Hepatocyte (in vitro differentiated cells): ENCODE measurements around the gene PYGM. TPM values are rescaled to one million over a fixed set of nuclear protein-coding genes. Genes with fewer than 3 reads are reported as not detected.

ENCODE experiments used
- DNase-seq: peaks from one replicate; pipeline ENCODE4 v3.0.0-alpha.2; 2016; ENCODE audit warnings: low spot score
- H2AFZ ChIP-seq: fragments of 200-600 bp; sonication (generic); 2 replicates; pipeline ENCODE4 v1.6.0; 2016; ENCODE audit warnings: antibody characterized with exemption, mild to moderate bottlenecking
- H3K27ac ChIP-seq: fragments of 200-600 bp; sonication (generic); 2 replicates; pipeline ENCODE4 v1.5.1; 2016; ENCODE audit warnings: mild to moderate bottlenecking
- H3K27me3 ChIP-seq: fragments of 200-600 bp; sonication (generic); 2 replicates; pipeline ENCODE4 v1.6.1; 2016
- H3K36me3 ChIP-seq: fragments of 200-600 bp; sonication (generic); replicated peaks from 2 replicates; pipeline ENCODE4 v1.5.1; 2016; ENCODE audit warnings: low read depth; ENCODE audit not compliant: insufficient read depth
- H3K4me1 ChIP-seq: fragments of 200-600 bp; sonication (generic); 2 replicates; pipeline ENCODE4 v1.5.1; 2016; ENCODE audit warnings: mild to moderate bottlenecking, moderate library complexity; ENCODE audit not compliant: insufficient read depth
- H3K4me2 ChIP-seq: fragments of 200-600 bp; sonication (generic); 2 replicates; pipeline ENCODE4 v1.6.0; 2016
- H3K4me3 ChIP-seq: fragments of 200-600 bp; sonication (generic); 2 replicates; pipeline ENCODE4 v1.5.1; 2016; ENCODE audit warnings: mild to moderate bottlenecking
- H3K79me2 ChIP-seq: fragments of 200-600 bp; sonication (generic); 2 replicates; pipeline ENCODE4 v1.6.0; 2017; ENCODE audit warnings: mild to moderate bottlenecking
- H3K9me2 ChIP-seq: fragments of 200-600 bp; sonication (generic); replicated peaks from 2 replicates; pipeline ENCODE4 v1.6.0; 2017; ENCODE audit warnings: mild to moderate bottlenecking; ENCODE audit not compliant: insufficient read depth
- H3K9me3 ChIP-seq: fragments of 200-600 bp; sonication (generic); 2 replicates; pipeline ENCODE4 v1.5.1; 2016; ENCODE audit warnings: low read depth, mild to moderate bottlenecking
- H4K20me1 ChIP-seq: fragments of 200-600 bp; sonication (generic); 2 replicates; pipeline ENCODE4 v1.6.0; 2016; ENCODE audit warnings: mild to moderate bottlenecking; ENCODE audit not compliant: insufficient read depth, poor library complexity, severe bottlenecking
- CTCF ChIP-seq: fragments of 200-600 bp; sonication (generic); IDR thresholded peaks from 2 replicates; pipeline ENCODE4 v1.5.1; 2016; ENCODE audit warnings: antibody characterized with exemption, mild to moderate bottlenecking; ENCODE audit not compliant: poor library complexity
- EZH2 ChIP-seq: fragments of 200-600 bp; sonication (generic); IDR thresholded peaks from 2 replicates; pipeline ENCODE4 v1.6.1; 2016; ENCODE audit warnings: antibody characterized with exemption, mild to moderate bottlenecking, borderline replicate concordance
- EZH2phosphoT487 ChIP-seq: fragments of 200-600 bp; sonication (generic); IDR thresholded peaks from one replicate; pipeline ENCODE4 v1.6.1; 2018; ENCODE audit warnings: antibody characterized with exemption, mild to moderate bottlenecking, low read depth, moderate library complexity; ENCODE audit not compliant: unreplicated experiment, severe bottlenecking
- WGBS: methylation state at CpG from one replicate; pipeline ENCODE4 v1.1.6; 2016; ENCODE audit warnings: low lambda C conversion rate; ENCODE audit errors: missing lambda C conversion rate; 5-methylcytosine and 5-hydroxymethylcytosine counted together
- polyA plus RNA-seq: library from polyadenylated mRNA; unstranded; fragments of >200 nt; fragmentation: Nextera tagmentation; extraction: Ambion mirVana; gene quantifications from 2 replicates; pipeline ENCODE4 v1.2.1, GENCODE V29; 2016
- total RNA-seq: library from RNA; depleted of rRNA; stranded (reverse); fragments of >200 nt; gene quantifications from 2 replicates; pipeline ENCODE4 v1.2.3, GENCODE V29; 2014

PYGM gene
- total and polyA plus RNA-seq, 2 experiments from 2014 or later = 1.9 to 4.0 TPM

- Histone ChIP-seq H2AFZ (no peak overlapping the region), H3K9me2 (no peaks in the 10 kb centered on the region), H3K9me3 (no peaks in the 10 kb centered on the region), H4K20me1 (no peaks in the 10 kb centered on the region), H3K79me2 (no peaks in the 10 kb centered on the region), H3K4me3 (no peak overlapping the region), H3K36me3 (no peaks in the 10 kb centered on the region), H3K27ac (no peak overlapping the region), H3K27me3 (no peaks in the 10 kb centered on the region), H3K4me1 (no peaks in the 10 kb centered on the region), H3K4me2 (no peak overlapping the region)
- no peak for TF ChIP-seq EZH2
- no peak for TF ChIP-seq CTCF
- no peak for TF ChIP-seq EZH2phosphoT487
- no peak for DNase-seq
- WGBS = 91% methylated on average over 23 of the region's 26 CpGs
Observed at GRCh38 chr11:64754124-64754918, 5.5 kb downstream of the PYGM start.

- H3K4me2 ChIP-seq = no peak overlapping the region
- H4K20me1 ChIP-seq = no peaks in the 10 kb centered on the region
- no peaks in the 10 kb centered on the region for H3K36me3 ChIP-seq
- no peaks in the 10 kb centered on the region for H3K27me3 ChIP-seq
- H3K4me1 ChIP-seq = no peaks in the 10 kb centered on the region
- no peaks in the 10 kb centered on the region for H3K9me3 ChIP-seq
- no peaks in the 10 kb centered on the region for H3K9me2 ChIP-seq
- TF ChIP-seq EZH2 (no peak), EZH2phosphoT487 (no peak), CTCF (no peak)
- H3K79me2 ChIP-seq = no peaks in the 10 kb centered on the region
- H2AFZ ChIP-seq = no peak overlapping the region
- DNase-seq = no peak
- H3K27ac ChIP-seq = no peak overlapping the region
- H3K4me3 ChIP-seq = no peak overlapping the region
- WGBS = 95% methylated on average over 20 of the region's 43 CpGs
Observed at GRCh38 chr11:64753380-64754123, 6.2 kb downstream of the PYGM start.

GRCh38 chr11:64753019-64753379 is 6.8 kb downstream of the PYGM start:
- 95% methylated on average over 7 of the region's 7 CpGs for WGBS

More at GRCh38 chr11:64753019-64753379, 6.8 kb downstream of the PYGM start:
- H3K27ac ChIP-seq = no peak overlapping the region
- H2AFZ ChIP-seq = no peak overlapping the region
- H3K79me2 ChIP-seq = no peaks in the 10 kb centered on the region
- no peak overlapping the region for H3K4me2 ChIP-seq
- no peak for DNase-seq
- no peaks in the 10 kb centered on the region for H3K27me3 ChIP-seq
- H3K4me3 ChIP-seq = no peak overlapping the region
- no peaks in the 10 kb centered on the region for H3K9me3 ChIP-seq
- no peaks in the 10 kb centered on the region for H4K20me1 ChIP-seq
- TF ChIP-seq CTCF = no peak
- TF ChIP-seq EZH2 = no peak
- no peak for TF ChIP-seq EZH2phosphoT487
- H3K9me2 ChIP-seq = no peaks in the 10 kb centered on the region
- no peaks in the 10 kb centered on the region for H3K36me3 ChIP-seq
- H3K4me1 ChIP-seq = no peaks in the 10 kb centered on the region
